Motor neuron (in vitro differentiated cells): ENCODE data around the gene PALMD. TPM values are rescaled to one million over a fixed set of nuclear protein-coding genes. Genes with fewer than 3 reads are reported as not detected.

Source experiments
- ATAC-seq, 8 experiments: fragments of 200-7000 bp; cut with Tn5 transposase; replicated peaks in 6 of 8; 2 replicates each; pipeline ENCODE4 v1.8.0; 2021; ENCODE audit warnings: mild to moderate bottlenecking in 8 of 8, moderate library complexity in 8 of 8
- H3K27ac ChIP-seq, 2 donors: fragments of 250-450 bp; sonication (Bioruptor Pico); 2 replicates each; pipeline ENCODE4 v1.9.0; 2021; ENCODE audit warnings: antibody characterized with exemption in 2 of 2, mild to moderate bottlenecking in 2 of 2, moderate library complexity in 1 of 2
- H3K4me1 ChIP-seq, 2 donors: fragments of 250-450 bp; sonication (Bioruptor Pico); replicated peaks in 1 of 2; 2 replicates each; pipeline ENCODE4 v1.6.1; 2021; ENCODE audit warnings: antibody characterized with exemption in 2 of 2, mild to moderate bottlenecking in 2 of 2, moderate library complexity in 1 of 2
- H3K4me3 ChIP-seq, 5 donors: fragments of 250-450 bp; sonication (Bioruptor Pico); 2 replicates each; pipeline ENCODE4 v1.9.0; 2021; ENCODE audit warnings: antibody characterized with exemption in 5 of 5, mild to moderate bottlenecking in 5 of 5, moderate library complexity in 4 of 5
- WGBS, 10 experiments: fragments of 450-650 bp; shearing (Covaris generic); methylation state at CpG; one replicate each; pipeline ENCODE4 v1.0.0; 2022; 5-methylcytosine and 5-hydroxymethylcytosine counted together
- in situ Hi-C, 9 experiments: fragments of 400-800 bp; cut with MboI; loops; one replicate each; pipeline ENCODE4 v1.15.0; 2021; ENCODE audit warnings: low sequenced_read_pairs in 9 of 9, low pct_unique_long_range_greater_than_20kb in 2 of 9; ENCODE audit not compliant: unreplicated experiment in 9 of 9
- total RNA-seq, 8 experiments: library from RNA; unstranded; fragments of 300-600 nt; gene quantifications; 2 replicates each; pipeline versions ENCODE4 v1.2.3 to v1.2.4, GENCODE V29; 2022

Gene PALMD
- total RNA-seq, 8 experiments from 2014 or later = 0.92 to 40.4 (median 2.0) TPM

GRCh38 chr1:99691175-99691574, 45.3 kb downstream of the PALMD start:
- H3K27ac ChIP-seq = no peak overlapping the region
- in situ Hi-C loops = loop anchor here in 3 of 9 experiments (25.0 kb wide), 1 partner anchor 504 kb away; no protein-coding TSS in a partner anchor
- no peak for ATAC-seq
- WGBS, 10 experiments = 0 to 100% (median 93%) methylated on average over 1 to 2 of the region's 2 CpGs; no CpG with 5 or more reads in 1 of the 10 experiments
- no peak overlapping the region for H3K4me3 ChIP-seq
- H3K4me1 ChIP-seq = no peaks in the 10 kb centered on the region

- in situ Hi-C loops = loop anchor here in 3 of 9 experiments (25.0 kb wide), 1 partner anchor 509 kb away; no protein-coding TSS in a partner anchor
- WGBS, 10 experiments = 67 to 100% (median 94%) methylated on average over 1 to 2 of the region's 2 CpGs; no CpG with 5 or more reads in 2 of the 10 experiments
- no peak overlapping the region for H3K4me3 ChIP-seq
- no peaks in the 10 kb centered on the region for H3K4me1 ChIP-seq
- peak in 1 of 8 experiments; percentile 37 for ATAC-seq
- H3K27ac ChIP-seq = no peak overlapping the region
Observed at GRCh38 chr1:99696616-99697015, 50.7 kb downstream of the PALMD start.

DNA sequence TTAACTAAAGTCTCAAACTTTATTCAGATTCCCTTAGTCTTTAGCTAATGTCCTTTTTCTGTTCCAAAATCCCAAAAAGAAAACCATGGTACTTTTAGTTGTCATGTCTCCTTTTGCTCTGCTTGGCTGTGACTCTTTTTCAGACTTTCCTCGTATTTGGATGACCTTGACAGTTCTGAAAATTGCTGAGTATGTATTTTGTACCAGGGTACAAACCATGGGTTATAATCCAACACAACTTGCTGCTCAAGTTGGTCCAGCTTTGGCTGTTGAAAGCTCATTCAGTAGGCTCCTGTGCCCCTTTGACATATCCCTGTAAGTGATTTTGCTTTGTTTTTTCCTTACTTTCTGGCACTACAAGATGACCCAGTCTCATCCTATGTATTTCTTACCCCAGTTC, 51.7 kb downstream of the PALMD start:
- 17 to 100% (median 75%) methylated on average over 1 of the region's 1 CpG; no CpG with 5 or more reads in 1 of the 10 experiments for WGBS, 10 experiments
- ATAC-seq = no peak
- H3K27ac ChIP-seq = no peak overlapping the region
- in situ Hi-C loops = loop anchor here in 3 of 9 experiments (25.0 kb wide), 1 partner anchor 510 kb away; no protein-coding TSS in a partner anchor
- no peak overlapping the region for H3K4me3 ChIP-seq
- H3K4me1 ChIP-seq = no peaks in the 10 kb centered on the region

GRCh38 chr1:99700020-99700419, 54.1 kb downstream of the PALMD start:
- WGBS, 10 experiments = 79 to 97% (median 92%) methylated on average over 2 to 3 of the region's 3 CpGs
- in situ Hi-C loops = loop anchor here in 5 of 9 experiments (25.0 kb wide), 2 partner anchors 513 to 913 kb away; no protein-coding TSS in a partner anchor
- Histone ChIP-seq H3K27ac (no peak overlapping the region), H3K4me1 (no peaks in the 10 kb centered on the region), H3K4me3 (no peak overlapping the region)
- ATAC-seq = peak in 1 of 8 experiments; percentile 32

DNA sequence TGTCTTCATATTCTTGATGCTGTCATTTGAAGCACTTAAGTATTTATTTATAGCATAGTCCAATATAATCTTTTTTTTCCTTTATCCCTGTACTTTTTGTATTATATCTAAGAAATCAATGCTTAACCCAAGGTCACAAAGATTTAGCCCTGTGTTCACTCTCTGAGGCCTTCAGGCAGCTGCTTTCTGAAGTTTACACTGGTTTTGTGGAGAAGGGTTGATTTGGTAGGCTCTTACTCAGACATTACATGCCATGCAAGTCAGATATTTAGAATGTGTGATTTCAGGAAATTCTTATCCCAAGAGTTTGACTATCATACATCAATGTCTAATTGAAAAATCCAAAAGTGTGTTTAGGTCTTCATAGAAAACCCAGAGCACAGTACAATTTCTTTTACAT, 56.3 kb downstream of the PALMD start:
- no peak overlapping the region for H3K27ac ChIP-seq
- in situ Hi-C loops = loop anchor here in 5 of 9 experiments (25.0 kb wide), 2 partner anchors 515 to 915 kb away; no protein-coding TSS in a partner anchor
- H3K4me1 ChIP-seq = peaks cover 0 to under 1% of the 10 kb centered on the region in 2 donors
- H3K4me3 ChIP-seq = no peak overlapping the region
- no peak for ATAC-seq

- WGBS, 10 experiments = 60 to 98% (median 83%) methylated on average over 2 to 14 of the region's 17 CpGs; no CpG with 5 or more reads in 2 of the 10 experiments
- peaks cover 3% of the 10 kb centered on the region in 2 donors for H3K4me1 ChIP-seq
- in situ Hi-C loops = loop anchor here in 5 of 9 experiments (25.0 kb wide), 2 partner anchors 517 to 917 kb away; no protein-coding TSS in a partner anchor
- no peak for ATAC-seq
- no peak overlapping the region for H3K4me3 ChIP-seq
- no peak overlapping the region for H3K27ac ChIP-seq
Observed at GRCh38 chr1:99704356-99704816, 58.5 kb downstream of the PALMD start.

GRCh38 chr1:99705385-99705784, 59.5 kb downstream of the PALMD start:
- Histone ChIP-seq H3K27ac (no peak overlapping the region), H3K4me1 (peaks cover 3% of the 10 kb centered on the region in 2 donors), H3K4me3 (no peak overlapping the region)
- in situ Hi-C loops = loop anchor here in 5 of 9 experiments (25.0 kb wide), 2 partner anchors 518 to 918 kb away; no protein-coding TSS in a partner anchor
- no peak for ATAC-seq

- 8 to 60% (median 24%) methylated on average over 1 to 4 of the region's 4 CpGs for WGBS, 10 experiments
- in situ Hi-C loops = loop anchor here in 5 of 9 experiments (25.0 kb wide), 2 partner anchors 520 to 920 kb away; no protein-coding TSS in a partner anchor
- peak; percentile 52 to 87 (median 72) for ATAC-seq
- Histone ChIP-seq H3K27ac (no peak overlapping the region), H3K4me1 (peaks cover 3% of the 10 kb centered on the region in 2 donors), H3K4me3 (no peak overlapping the region)
Observed at GRCh38 chr1:99707535-99708142, 61.7 kb downstream of the PALMD start.

GRCh38 chr1:99710994-99711393, 65.1 kb downstream of the PALMD start:
- 50 to 100% (median 92%) methylated on average over 1 to 4 of the region's 4 CpGs; no CpG with 5 or more reads in 1 of the 10 experiments for WGBS, 10 experiments
- in situ Hi-C loops = loop anchor here in 5 of 9 experiments (25.0 kb wide), 2 partner anchors 524 to 924 kb away; no protein-coding TSS in a partner anchor
- no peak for ATAC-seq

DNA sequence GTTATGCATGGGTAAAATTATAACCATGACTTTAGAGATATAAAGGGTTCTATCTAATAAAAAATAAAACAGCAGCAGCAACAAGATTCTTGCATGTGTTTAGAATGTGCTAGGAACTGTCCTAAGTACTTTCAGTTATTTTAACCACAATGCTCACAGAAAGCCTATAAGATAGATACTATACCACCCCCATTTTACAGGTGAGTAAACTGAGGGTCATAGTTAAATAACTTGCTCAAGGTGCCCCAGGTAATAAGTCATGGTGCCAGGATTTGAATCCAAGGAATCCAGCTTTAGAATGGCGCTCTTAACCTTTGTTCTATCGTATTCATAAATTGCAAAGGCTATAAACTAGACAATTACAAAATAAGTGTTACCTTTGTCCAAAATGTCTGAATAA, 67.1 kb downstream of the PALMD start:
- H3K27ac ChIP-seq = no peak overlapping the region
- 85 to 100% (median 100%) methylated on average over 1 to 2 of the region's 2 CpGs; no CpG with 5 or more reads in 3 of the 10 experiments for WGBS, 10 experiments
- H3K4me1 ChIP-seq = no peaks in the 10 kb centered on the region
- ATAC-seq = no peak
- in situ Hi-C loops = loop anchor here in 5 of 9 experiments (25.0 kb wide), 2 partner anchors 526 to 926 kb away; no protein-coding TSS in a partner anchor
- H3K4me3 ChIP-seq = no peak overlapping the region

More at GRCh38 chr1:99710994-99711393, 65.1 kb downstream of the PALMD start:
- Histone ChIP-seq H3K4me3 (no peak overlapping the region), H3K27ac (no peak overlapping the region), H3K4me1 (peaks cover 3% of the 10 kb centered on the region in 2 donors)

DNA sequence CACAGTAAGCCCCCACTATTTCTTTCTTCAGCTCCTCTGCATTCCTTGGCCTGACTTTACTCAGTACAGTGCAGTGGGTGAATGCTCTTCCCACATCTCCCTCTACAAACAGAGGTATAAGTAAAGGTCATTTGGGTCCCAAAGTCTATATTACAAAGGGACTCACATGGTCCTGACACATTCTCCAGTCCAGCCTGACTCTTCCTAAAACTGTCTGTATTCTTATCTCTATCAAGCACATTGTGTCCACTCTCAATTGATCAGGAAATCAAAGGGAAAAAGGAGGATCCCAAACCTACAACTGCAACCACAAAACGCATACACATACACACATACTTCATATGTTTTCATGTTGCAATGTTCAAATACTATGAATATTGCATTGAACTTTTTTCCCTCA, 71.1 kb downstream of the PALMD start:
- no peak overlapping the region for H3K27ac ChIP-seq
- H3K4me1 ChIP-seq = no peaks in the 10 kb centered on the region
- ATAC-seq = no peak
- no peak overlapping the region for H3K4me3 ChIP-seq
- in situ Hi-C loops = loop anchor here in 5 of 9 experiments (25.0 kb wide), 2 partner anchors 530 to 930 kb away; no protein-coding TSS in a partner anchor
- WGBS, 10 experiments = 75 to 100% (median 97%) methylated on average over 1 of the region's 1 CpG; no CpG with 5 or more reads in 4 of the 10 experiments

DNA sequence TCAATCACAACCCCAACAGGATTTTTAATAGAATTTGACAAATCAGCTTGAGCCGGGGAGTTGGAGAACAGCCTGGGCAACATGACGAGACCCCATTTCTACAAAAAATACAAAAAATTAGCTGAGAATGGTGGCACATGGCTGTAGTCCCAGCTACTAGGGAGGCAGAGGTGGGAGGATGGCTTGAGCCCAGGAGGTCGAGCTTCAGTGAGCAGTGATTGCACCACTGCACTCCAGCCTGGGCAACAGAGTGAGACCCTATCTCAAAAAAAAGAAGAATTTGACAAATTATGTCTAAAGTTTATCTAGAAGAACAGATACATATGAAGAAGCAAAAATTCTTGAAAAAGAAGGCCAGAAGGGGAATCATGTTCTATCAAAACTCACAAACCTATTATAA, 77.3 kb downstream of the PALMD start:
- H3K4me1 ChIP-seq = no peaks in the 10 kb centered on the region
- no peak overlapping the region for H3K4me3 ChIP-seq
- H3K27ac ChIP-seq = no peak overlapping the region
- WGBS, 10 experiments = 67 to 100% (median 91%) methylated on average over 1 to 3 of the region's 3 CpGs; no CpG with 5 or more reads in 1 of the 10 experiments
- in situ Hi-C loops = loop anchor here in 5 of 9 experiments (25.0 kb wide), 2 partner anchors 536 to 936 kb away; no protein-coding TSS in a partner anchor
- no peak for ATAC-seq

DNA sequence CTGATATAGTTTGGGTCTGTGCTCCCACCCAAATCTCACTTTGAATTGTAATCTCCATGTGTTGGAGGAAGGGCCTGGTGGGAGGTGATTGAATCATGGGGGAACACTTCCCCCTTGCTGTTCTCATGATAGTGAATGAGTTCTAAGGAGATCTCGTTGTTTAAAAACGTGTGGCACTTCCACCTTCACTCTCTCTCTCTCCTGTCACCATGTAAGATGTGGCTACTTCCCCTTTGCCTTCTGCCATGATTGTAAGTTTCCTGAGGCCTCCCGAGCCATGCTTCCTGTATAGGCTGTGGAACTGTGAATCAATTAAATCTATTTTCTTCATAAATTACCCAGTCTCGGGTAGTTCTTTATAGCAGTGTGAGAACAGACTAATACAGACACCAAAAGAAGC, 80.1 kb downstream of the PALMD start:
- ATAC-seq = no peak
- in situ Hi-C loops = no loop called here
- 54 to 100% (median 74%) methylated on average over 2 to 4 of the region's 4 CpGs; no CpG with 5 or more reads in 2 of the 10 experiments for WGBS, 10 experiments
- no peaks in the 10 kb centered on the region for H3K4me1 ChIP-seq
- no peak overlapping the region for H3K27ac ChIP-seq
- no peak overlapping the region for H3K4me3 ChIP-seq
